Breast epithelium (tissue), 4 donors: Measurements from ENCODE around the gene CCDC15. TPM values are rescaled to one million over a fixed set of nuclear protein-coding genes. Genes with fewer than 3 reads are reported as not detected.

Source experiments
- DNase-seq, 2 donors: peaks; one replicate each; pipeline ENCODE4 v3.0.0-alpha.2; 2019; ENCODE audit warnings: low spot score in 2 of 2
- H3K27ac ChIP-seq, 2 donors: fragments of 200-600 bp; sonication (generic) in 1 of 2; one replicate each; pipeline ENCODE4 v1.5.1; 2016 to 2019; ENCODE audit warnings: mild to moderate bottlenecking in 1 of 2
- H3K27me3 ChIP-seq, 2 donors: fragments of 200-600 bp; sonication (generic) in 1 of 2; one replicate each; pipeline versions ENCODE4 v1.5.1 to v1.6.0; 2017 to 2019; ENCODE audit warnings: control low read depth in 1 of 2, mild to moderate bottlenecking in 1 of 2
- H3K36me3 ChIP-seq: fragments of 200-600 bp; one replicate; pipeline ENCODE4 v1.5.1; 2019
- H3K4me1 ChIP-seq, 2 donors: fragments of 200-600 bp; sonication (generic); one replicate each; pipeline ENCODE4 v1.5.1; 2016 to 2019; ENCODE audit warnings: control low read depth in 1 of 2
- H3K4me3 ChIP-seq, 3 donors: fragments of 200-600 bp; sonication (generic); 1 replicate in 2 of 3; 2 replicates in 1 of 3; pipeline ENCODE4 v1.5.1; 2016 to 2019; ENCODE audit warnings: mild to moderate bottlenecking in 3 of 3, moderate library complexity in 2 of 3
- H3K9me3 ChIP-seq, 2 donors: fragments of 200-600 bp; sonication (generic) in 1 of 2; one replicate each; pipeline ENCODE4 v1.5.1; 2016 to 2019; ENCODE audit warnings: control low read depth in 1 of 2
- CTCF ChIP-seq, 3 donors: fragments of 450-650 bp; IDR thresholded peaks; one replicate each; pipeline ENCODE4 v1.5.1; 2016 to 2017; ENCODE audit warnings: antibody characterized with exemption in 3 of 3, mild to moderate bottlenecking in 3 of 3, moderate library complexity in 3 of 3
- POLR2A ChIP-seq: fragments of 450-650 bp; IDR thresholded peaks from one replicate; pipeline ENCODE4 v1.6.1; 2016; ENCODE audit warnings: antibody characterized with exemption, mild to moderate bottlenecking, moderate library complexity
- POLR2AphosphoS5 ChIP-seq, 3 donors: sonication (generic); formaldehyde crosslinking; IDR thresholded peaks; one replicate each; pipeline ENCODE4 v1.6.1; 2017; ENCODE audit warnings: antibody characterized with exemption in 3 of 3
- intact Hi-C: fragments of 100-400 bp; cut with DNase I; formaldehyde crosslinking; loops from one replicate; pipeline ENCODE4 v1.15.1; 2023; ENCODE audit warnings: low total_unique reads
- total RNA-seq, 3 donors: library from RNA; depleted of rRNA; stranded (reverse); fragments of >200 nt; gene quantifications; one replicate each; pipeline ENCODE4 v1.1.0, GENCODE V29; 2016

Gene CCDC15
- total RNA-seq, 3 donors from 2014 or later: 2.1 to 4.4 (median 2.6) TPM

- Histone ChIP-seq H3K4me3 (no peak overlapping the region), H3K9me3 (peaks cover 0 to 2% of the 10 kb centered on the region in 2 donors), H3K27ac (no peak overlapping the region), H3K4me1 (no peaks in the 10 kb centered on the region), H3K36me3 (no peaks in the 10 kb centered on the region), H3K27me3 (no peaks in the 10 kb centered on the region)
- no peak for DNase-seq
- TF ChIP-seq POLR2A (no peak), POLR2AphosphoS5 (IDR thresholded peaks at IDR 0.05) (no peak)
- intact Hi-C loops: no loop called here
Observed at GRCh38 chr11:124984512-124984854, 30.5 kb downstream of the CCDC15 start.

- Histone ChIP-seq H3K9me3 (no peaks in the 10 kb centered on the region), H3K4me1 (no peaks in the 10 kb centered on the region), H3K27ac (no peak overlapping the region), H3K36me3 (no peaks in the 10 kb centered on the region), H3K27me3 (no peaks in the 10 kb centered on the region), H3K4me3 (no peak overlapping the region)
- intact Hi-C loops: no loop called here
- no peak for TF ChIP-seq POLR2A
- TF ChIP-seq POLR2AphosphoS5 (IDR thresholded peaks at IDR 0.05): no peak
- no peak for TF ChIP-seq CTCF (IDR thresholded peaks at IDR 0.05)
- DNase-seq: no peak
Observed at GRCh38 chr11:124987096-124987495, 33.1 kb downstream of the CCDC15 start.

- no peaks in the 10 kb centered on the region for H3K4me1 ChIP-seq
- H3K4me3 ChIP-seq: no peak overlapping the region
- H3K36me3 ChIP-seq: no peaks in the 10 kb centered on the region
- no peak for DNase-seq
- no peak for TF ChIP-seq CTCF (IDR thresholded peaks at IDR 0.05)
- no peak for TF ChIP-seq POLR2A
- TF ChIP-seq POLR2AphosphoS5 (IDR thresholded peaks at IDR 0.05): no peak
- no peak overlapping the region for H3K27ac ChIP-seq
- H3K9me3 ChIP-seq: no peaks in the 10 kb centered on the region
- H3K27me3 ChIP-seq: no peaks in the 10 kb centered on the region
- intact Hi-C loops: no loop called here
Observed at GRCh38 chr11:124988063-124988462, 34.1 kb downstream of the CCDC15 start.

GRCh38 chr11:125001079-125001778, 47.2 kb downstream of the CCDC15 start:
- Histone ChIP-seq H3K27ac (no peak overlapping the region), H3K4me3 (no peak overlapping the region), H3K4me1 (no peaks in the 10 kb centered on the region), H3K36me3 (peaks cover 13% of the 10 kb centered on the region), H3K27me3 (no peaks in the 10 kb centered on the region), H3K9me3 (peaks cover 0 to 20% of the 10 kb centered on the region in 2 donors)
- TF ChIP-seq POLR2AphosphoS5 (IDR thresholded peaks at IDR 0.05) (no peak), POLR2A (no peak), CTCF (IDR thresholded peaks at IDR 0.05) (no peak)
- intact Hi-C loops: no loop called here
- no peak for DNase-seq

GRCh38 chr11:125001849-125002248, 47.8 kb downstream of the CCDC15 start:
- intact Hi-C loops: no loop called here

More at GRCh38 chr11:125001849-125002248, 47.8 kb downstream of the CCDC15 start:
- no peak for TF ChIP-seq POLR2AphosphoS5 (IDR thresholded peaks at IDR 0.05)
- no peak for TF ChIP-seq POLR2A
- no peak for TF ChIP-seq CTCF (IDR thresholded peaks at IDR 0.05)
- DNase-seq: no peak
- Histone ChIP-seq H3K27ac (no peak overlapping the region), H3K9me3 (peaks cover 0 to 27% of the 10 kb centered on the region in 2 donors), H3K36me3 (peaks cover 15% of the 10 kb centered on the region), H3K4me1 (no peaks in the 10 kb centered on the region), H3K4me3 (no peak overlapping the region), H3K27me3 (no peaks in the 10 kb centered on the region)
